Nephron progenitor cell (in vitro differentiated cells): ENCODE results near the gene PACC1.

Source experiments
- DNase-seq: peaks from one replicate; pipeline ENCODE4 v3.0.0; 2021
- H3K27ac Mint-ChIP-seq: 2 replicates; pipeline ENCODE4 v1.8.0; 2021; ENCODE audit warnings: mild to moderate bottlenecking, moderate library complexity, mixed read lengths
- H3K27me3 Mint-ChIP-seq: 2 replicates; pipeline ENCODE4 v1.8.0; 2021; ENCODE audit warnings: mild to moderate bottlenecking, low read depth, mixed read lengths; ENCODE audit not compliant: poor library complexity
- H3K36me3 Mint-ChIP-seq: 2 replicates; pipeline ENCODE4 v1.8.0; 2021; ENCODE audit warnings: low read depth, mixed read lengths
- H3K4me1 Mint-ChIP-seq: 2 replicates; pipeline ENCODE4 v1.8.0; 2021; ENCODE audit warnings: mixed read lengths
- H3K4me3 Mint-ChIP-seq: 2 replicates; pipeline ENCODE4 v1.8.0; 2021; ENCODE audit warnings: mild to moderate bottlenecking, moderate library complexity, mixed read lengths
- H3K9me3 Mint-ChIP-seq: 2 replicates; pipeline ENCODE4 v1.8.0; 2021; ENCODE audit warnings: mild to moderate bottlenecking, moderate library complexity, mixed read lengths
- CTCF ChIP-seq: fragments of 200-600 bp; sonication (generic); IDR thresholded peaks from 2 replicates; pipeline ENCODE4 v1.5.0; 2021; ENCODE audit warnings: antibody characterized with exemption

Gene PACC1

DNA sequence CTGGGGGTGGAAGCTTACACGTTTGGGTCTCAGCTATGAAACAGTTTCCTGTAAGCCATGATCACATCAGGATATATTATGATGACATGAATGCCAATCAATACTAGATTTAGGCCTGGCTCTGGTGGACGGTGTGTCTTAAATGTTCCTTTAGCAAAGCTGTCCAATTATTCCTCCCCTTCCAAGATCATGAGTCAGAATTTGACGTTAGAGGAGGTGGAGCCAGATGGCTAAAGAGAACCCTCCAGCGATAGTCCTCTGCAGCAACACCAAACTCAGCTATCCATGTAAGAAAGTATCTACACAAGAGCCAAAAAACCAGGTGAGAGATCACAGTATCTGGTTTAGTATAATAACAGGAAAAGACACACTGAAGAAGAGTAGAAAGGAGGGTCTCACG is 47.8 kb downstream of the PACC1 start:
- no peak overlapping the region for H3K4me3 Mint-ChIP-seq
- peak overlapping the region; percentile 3 for H3K27ac Mint-ChIP-seq
- no peak for TF ChIP-seq CTCF
- H3K4me1 Mint-ChIP-seq = no peaks in the 10 kb centered on the region
- no peak for DNase-seq
- H3K9me3 Mint-ChIP-seq = peaks cover 40% of the 10 kb centered on the region
- H3K27me3 Mint-ChIP-seq = no peaks in the 10 kb centered on the region
- H3K36me3 Mint-ChIP-seq = peaks cover 72% of the 10 kb centered on the region

- peaks cover 64% of the 10 kb centered on the region for H3K36me3 Mint-ChIP-seq
- no peaks in the 10 kb centered on the region for H3K27me3 Mint-ChIP-seq
- H3K9me3 Mint-ChIP-seq = peaks cover 21% of the 10 kb centered on the region
- no peak overlapping the region for H3K4me3 Mint-ChIP-seq
- H3K27ac Mint-ChIP-seq = peak overlapping the region; percentile 5
- no peaks in the 10 kb centered on the region for H3K4me1 Mint-ChIP-seq
- TF ChIP-seq CTCF = no peak
- DNase-seq = no peak
Observed at GRCh38 chr1:212364985-212365384, 49.7 kb downstream of the PACC1 start.

- peak overlapping the region; percentile 27 for H3K27ac Mint-ChIP-seq
- H3K4me1 Mint-ChIP-seq = no peaks in the 10 kb centered on the region
- no peaks in the 10 kb centered on the region for H3K9me3 Mint-ChIP-seq
- no peak overlapping the region for H3K4me3 Mint-ChIP-seq
- no peaks in the 10 kb centered on the region for H3K27me3 Mint-ChIP-seq
- H3K36me3 Mint-ChIP-seq = peaks cover 56% of the 10 kb centered on the region
- no peak for TF ChIP-seq CTCF
- DNase-seq = no peak
Observed at GRCh38 chr1:212359794-212360479, 54.7 kb downstream of the PACC1 start.

- TF ChIP-seq CTCF = no peak
- no peak overlapping the region for H3K4me3 Mint-ChIP-seq
Observed at GRCh38 chr1:212355230-212355969, 59.3 kb downstream of the PACC1 start.

DNA sequence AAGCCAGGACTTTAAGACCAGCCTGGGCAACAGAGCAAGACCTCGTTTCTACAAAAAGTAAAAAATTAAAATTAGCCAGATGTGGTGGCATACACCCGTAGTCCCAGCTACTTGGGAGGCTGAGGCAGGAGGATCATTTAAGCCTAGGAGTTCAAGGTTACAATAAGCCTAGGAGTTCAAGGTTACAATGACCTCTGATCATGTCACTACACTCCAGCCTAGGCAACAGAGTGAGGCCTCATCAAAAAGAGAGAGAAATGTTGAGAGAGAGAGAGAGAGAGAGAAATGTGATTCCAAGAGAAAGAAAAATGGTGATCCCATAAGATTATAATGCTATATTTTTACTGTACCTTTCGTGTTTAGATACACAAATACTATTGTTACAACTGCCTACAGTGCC is 60.2 kb downstream of the PACC1 start:
- no peak for DNase-seq
- Mint-ChIP-seq H3K27me3 (no peaks in the 10 kb centered on the region), H3K9me3 (no peaks in the 10 kb centered on the region), H3K4me1 (no peaks in the 10 kb centered on the region), H3K4me3 (no peak overlapping the region), H3K27ac (no peak overlapping the region), H3K36me3 (peaks cover 57% of the 10 kb centered on the region)
- TF ChIP-seq CTCF = no peak

More at GRCh38 chr1:212355230-212355969, 59.3 kb downstream of the PACC1 start:
- Mint-ChIP-seq H3K4me1 (no peaks in the 10 kb centered on the region), H3K9me3 (no peaks in the 10 kb centered on the region), H3K36me3 (peaks cover 62% of the 10 kb centered on the region), H3K27me3 (no peaks in the 10 kb centered on the region), H3K27ac (no peak overlapping the region)
- no peak for DNase-seq
